K562 (cell line): ENCODE data around the gene CACNA2D3. TPM values are rescaled to one million over a fixed set of nuclear protein-coding genes. Genes with fewer than 3 reads are reported as not detected.

Experiments
- ATAC-seq: fragments of 200-7000 bp; cut with Tn5 transposase; 3 replicates; pipeline ENCODE4 v1.9.1; 2020; ENCODE audit warnings: moderate library complexity
- BruUV-seq: library from RNA; stranded (reverse); fragments of 400-500 nt; replicated peaks from 2 replicates; lab custom pipeline; 2021; lab: Mats Ljungman, UMichigan
- CTCF ChIA-PET: fragments of 300-600 bp; formaldehyde crosslinking; extraction: SDS; loops from one replicate; lab custom pipeline; 2021; ENCODE audit warnings: low intra/inter-chr PET ratio; lab: Yijun Ruan, JAX
- POLR2A ChIA-PET: fragments of 300-600, 350-650 bp; sonication (Branson Sonifier 250); formaldehyde crosslinking; extraction: SDS; loops from one replicate; lab custom pipeline; 2021; ENCODE audit warnings: antibody characterized with exemption, inconsistent platforms; lab: Yijun Ruan, JAX
- DNase-seq, 4 experiments: peaks; one replicate each; pipeline versions ENCODE4 v3.0.0 to v3.0.0-alpha.2; 2011 to 2018; ENCODE audit warnings: low spot score in 3 of 4, mixed read lengths in 3 of 4; ENCODE audit errors: extremely low read depth in 1 of 4
- FAIRE-seq: peaks from 2 replicates; lab custom pipeline; 2011; peaks lifted over from hg19 to GRCh38; lab: Jason Lieb, UNC
- H2AFZ ChIP-seq: 2 replicates; pipeline ENCODE4 v1.6.0; 2011; ENCODE audit warnings: low read depth, low read length, control low read depth, inconsistent platforms
- H3K27ac ChIP-seq: fragments of 200-600 bp; 3 replicates; pipeline ENCODE4 v1.8.0; 2011; ENCODE audit warnings: low read depth, mild to moderate bottlenecking, control low read depth, inconsistent platforms, low read length, moderate library complexity, mixed read lengths; ENCODE audit errors: extremely low read depth
- H3K27me3 ChIP-seq, 2 experiments: fragments of 300-600 bp in 1 of 2; 2 replicates in 1 of 2; 3 replicates in 1 of 2; pipeline versions ENCODE4 v1.6.0 to v1.8.0; 2011; ENCODE audit warnings: inconsistent platforms in 2 of 2, low read length in 2 of 2, mild to moderate bottlenecking in 1 of 2, mixed read lengths in 1 of 2, moderate library complexity in 1 of 2; ENCODE audit not compliant: control insufficient read depth in 2 of 2, insufficient read depth in 2 of 2
- H3K36me3 ChIP-seq: fragments of 300-600 bp; 3 replicates; pipeline ENCODE4 v1.8.0; 2011; ENCODE audit warnings: mild to moderate bottlenecking, low read length, inconsistent platforms; ENCODE audit not compliant: control insufficient read depth, insufficient read depth
- H3K4me1 ChIP-seq, 2 experiments: fragments of 200-600 bp in 1 of 2; replicated peaks in 1 of 2; 2 replicates in 1 of 2; 3 replicates in 1 of 2; pipeline versions ENCODE4 v1.5.1 to v1.8.0; 2011; ENCODE audit warnings: inconsistent platforms in 2 of 2, low read length in 2 of 2, mild to moderate bottlenecking in 1 of 2, mixed read lengths in 1 of 2, moderate library complexity in 1 of 2; ENCODE audit not compliant: control insufficient read depth in 2 of 2, insufficient read depth in 2 of 2
- H3K4me2 ChIP-seq: 2 replicates; pipeline ENCODE4 v1.6.1; 2011; ENCODE audit warnings: low read length, control low read depth, inconsistent platforms, mixed read lengths; ENCODE audit not compliant: insufficient read depth
- H3K4me3 ChIP-seq: fragments of 200-600 bp; sonication (generic), shearing (Covaris generic); 2 replicates; pipeline ENCODE4 v1.5.1; 2016; ENCODE audit warnings: control low read depth, inconsistent platforms
- H3K79me2 ChIP-seq: fragments of 200-600 bp; 3 replicates; pipeline ENCODE4 v1.8.0; 2011; ENCODE audit warnings: low read length, inconsistent platforms; ENCODE audit not compliant: control insufficient read depth, insufficient read depth
- H3K9ac ChIP-seq, 2 experiments: 2 replicates each; pipeline versions ENCODE4 v1.6.0 to v1.6.1; 2011; ENCODE audit warnings: low read depth in 2 of 2, low read length in 2 of 2, control low read depth in 1 of 2, inconsistent platforms in 1 of 2, mild to moderate bottlenecking in 1 of 2, mixed read lengths in 1 of 2; ENCODE audit not compliant: insufficient read depth in 1 of 2
- H3K9me1 ChIP-seq: one replicate; pipeline ENCODE4 v1.6.0; 2011; ENCODE audit warnings: inconsistent platforms, mild to moderate bottlenecking, low read length, moderate library complexity; ENCODE audit not compliant: control insufficient read depth, insufficient read depth
- H3K9me3 ChIP-seq: replicated peaks from 2 replicates; pipeline ENCODE4 v1.5.1; 2011; ENCODE audit warnings: low read depth, low read length, inconsistent platforms; ENCODE audit not compliant: control insufficient read depth, insufficient read depth
- H4K20me1 ChIP-seq: replicated peaks from 2 replicates; pipeline ENCODE4 v1.6.1; 2011; ENCODE audit warnings: low read length, inconsistent platforms, mixed read lengths; ENCODE audit not compliant: control insufficient read depth, insufficient read depth
- CBFA2T3 ChIP-seq: fragments of 450-650 bp; IDR thresholded peaks from 2 replicates; pipeline ENCODE4 v1.6.1; 2017
- DLX4 ChIP-seq: fragments of 250-450 bp; sonication (Bioruptor Pico); IDR thresholded peaks from 2 replicates; pipeline ENCODE4 v1.6.1; 2021; ENCODE audit warnings: mild to moderate bottlenecking
- GABPB1 ChIP-seq: sonication (generic); formaldehyde crosslinking; IDR thresholded peaks from 2 replicates; pipeline ENCODE4 v1.8.0; 2022; ENCODE audit warnings: mild to moderate bottlenecking, missing genetic modification reagents
- IFI16 ChIP-seq: fragments of 250-450 bp; sonication (Bioruptor Pico); IDR thresholded peaks from 2 replicates; pipeline ENCODE4 v2.1.2; 2022; ENCODE audit warnings: mild to moderate bottlenecking, inconsistent platforms
- KDM5B ChIP-seq: fragments of 200-600 bp; sonication (generic); IDR thresholded peaks from 2 replicates; pipeline ENCODE4 v1.6.1; 2012; ENCODE audit warnings: low read depth, mild to moderate bottlenecking, moderate library complexity, low read length, control low read depth, inconsistent platforms; ENCODE audit not compliant: insufficient replicate concordance
- NKRF ChIP-seq: fragments of 450-650 bp; IDR thresholded peaks from 2 replicates; pipeline ENCODE4 v1.6.1; 2016; ENCODE audit warnings: borderline replicate concordance
- SMAD2 ChIP-seq: fragments of 150-350 bp; IDR thresholded peaks from 2 replicates; pipeline ENCODE4 v1.6.1; 2014; ENCODE audit warnings: low read depth, mild to moderate bottlenecking, low read length
- ZFP36 ChIP-seq: fragments of 150-350 bp; IDR thresholded peaks from 2 replicates; pipeline ENCODE4 v1.6.1; 2018; ENCODE audit warnings: low read length, low read depth; ENCODE audit not compliant: partially characterized antibody
- ZNF174 ChIP-seq: fragments of 250-450 bp; sonication (Bioruptor Pico); IDR thresholded peaks from 2 replicates; pipeline ENCODE4 v1.4.0; 2020; ENCODE audit warnings: mild to moderate bottlenecking
- ZNF23 ChIP-seq: fragments of 250-450 bp; sonication (Bioruptor Pico); IDR thresholded peaks from 2 replicates; pipeline ENCODE4 v1.4.0; 2020; ENCODE audit warnings: mild to moderate bottlenecking
- ZZZ3 ChIP-seq: fragments of 450-650 bp; IDR thresholded peaks from 2 replicates; pipeline ENCODE4 v1.6.1; 2016; ENCODE audit warnings: antibody characterized with exemption, mild to moderate bottlenecking, moderate library complexity
- WGBS: fragments of 100-300 bp; shearing (Covaris generic); methylation state at CpG from one replicate; pipeline ENCODE4 v1.1.6; 2016; ENCODE audit warnings: low coverage, mixed read lengths; ENCODE audit not compliant: insufficient coverage; ENCODE audit errors: missing lambda C conversion rate; 5-methylcytosine and 5-hydroxymethylcytosine counted together
- in situ Hi-C: fragments of 300-500 bp; cut with MboI; formaldehyde crosslinking; loops from 4 replicates; pipeline ENCODE4 v1.15.0; 2018; ENCODE audit warnings: inconsistent platforms, mixed read lengths
- intact Hi-C: fragments of 100-400 bp; cut with micrococcal nuclease; formaldehyde crosslinking; loops from 2 replicates; pipeline ENCODE4 v1.14.2; 2022
- polyA plus RNA-seq, 8 experiments: library from polyadenylated mRNA; depleted of rRNA in 4 of 8; stranded (reverse) in 5 of 8; unstranded in 3 of 8; fragments of >200 nt; fragmentation: Nextera tagmentation in 2 of 8; fragmentation: Illumina TruSeq in 1 of 8; extraction: Ambion mirVana in 2 of 8; extraction: Trizol in 1 of 8; gene quantifications; 2 replicates each; pipeline versions ENCODE4 v1.2.1 to v1.2.3, GENCODE V29; 2011 to 2014; ENCODE audit warnings: inconsistent platforms in 1 of 8, missing spikeins in 1 of 8
- total RNA-seq, 7 experiments: library from RNA; depleted of rRNA in 6 of 7; stranded (reverse); fragments of >200 nt in 6 of 7; fragmentation: Illumina TruSeq in 2 of 7; extraction: Trizol in 2 of 7; gene quantifications; 2 replicates each; pipeline versions ENCODE4 v1.2.1 to v1.2.3, GENCODE V29; 2011 to 2021; ENCODE audit warnings: low replicate concordance in 1 of 7

The CACNA2D3 gene
- total and polyA plus RNA-seq, 9 of the 15 experiments (the other 6 are each of a cell fraction or from before 2014, with no cell fraction given) = 0.01 TPM; not detected in 8

GRCh38 chr3:54083921-54084320 is 38.4 kb upstream of the CACNA2D3 start:
- FAIRE-seq (no peak), DNase-seq (no peak), ATAC-seq (no peak)
- H4K20me1 ChIP-seq = no peaks in the 10 kb centered on the region
- CTCF ChIA-PET = no interaction called here
- no TSS peak for BruUV-seq
- WGBS = 0% methylated on average over 4 of the region's 4 CpGs
- in situ Hi-C loops = no loop called here
- H3K79me2 ChIP-seq = no peaks in the 10 kb centered on the region
- H3K27me3 ChIP-seq = peaks cover 2 to 19% of the 10 kb centered on the region in 2 experiments; a peak in 3 of 5 replicates
- no peak overlapping the region for H3K9ac ChIP-seq
- H3K4me1 ChIP-seq = no peaks in the 10 kb centered on the region
- POLR2A ChIA-PET = no interaction called here
- no peak overlapping the region for H3K27ac ChIP-seq
- no peaks in the 10 kb centered on the region for H3K9me3 ChIP-seq
- TF ChIP-seq IFI16 (CRISPR knock-in tag) (no peak), ZNF174 (CRISPR knock-in tag) (no peak), SMAD2 (no peak), ZNF23 (CRISPR knock-in tag) (no peak), DLX4 (CRISPR knock-in tag) (no peak), NKRF (no peak), CBFA2T3 (no peak), GABPB1 (CRISPR knock-in tag) (no peak), ZFP36 (no peak), ZZZ3 (no peak), KDM5B (no peak)
- intact Hi-C loops = no loop called here
- no peak overlapping the region for H3K4me2 ChIP-seq
- no peaks in the 10 kb centered on the region for H3K36me3 ChIP-seq
- H3K4me3 ChIP-seq = no peak overlapping the region
- no peak overlapping the region for H2AFZ ChIP-seq
- H3K9me1 ChIP-seq = no peaks in the 10 kb centered on the region
